Neural crest cell (in vitro differentiated cells): ENCODE measurements around the gene DCANP1. TPM values are rescaled to one million over a fixed set of nuclear protein-coding genes. Genes with fewer than 3 reads are reported as not detected.

Source experiments
- DNase-seq: peaks from one replicate; pipeline ENCODE4 v3.0.0; 2021; ENCODE audit warnings: low read depth, mixed read lengths, low spot score
- H3K27ac Mint-ChIP-seq: one replicate; pipeline ENCODE4 v1.8.0; 2021; ENCODE audit warnings: mild to moderate bottlenecking, mixed read lengths; ENCODE audit not compliant: unreplicated experiment
- H3K27me3 Mint-ChIP-seq: 2 replicates; pipeline ENCODE4 v1.8.0; 2021; ENCODE audit warnings: low read depth, mild to moderate bottlenecking, mixed read lengths
- H3K36me3 Mint-ChIP-seq: 2 replicates; pipeline ENCODE4 v1.8.0; 2021; ENCODE audit warnings: low read depth, mild to moderate bottlenecking, mixed read lengths
- H3K4me1 Mint-ChIP-seq: 2 replicates; pipeline ENCODE4 v1.8.0; 2021; ENCODE audit warnings: mixed read lengths
- H3K4me3 Mint-ChIP-seq: one replicate; pipeline ENCODE4 v1.8.0; 2021; ENCODE audit warnings: mild to moderate bottlenecking, mixed read lengths
- H3K9me3 Mint-ChIP-seq: 2 replicates; pipeline ENCODE4 v1.8.0; 2021; ENCODE audit warnings: mixed read lengths
- CTCF ChIP-seq: fragments of 200-600 bp; sonication (generic); conservative IDR thresholded peaks from 2 replicates; pipeline ENCODE4 v1.5.0; 2021; ENCODE audit warnings: antibody characterized with exemption, mild to moderate bottlenecking
- total RNA-seq: library from RNA; stranded (reverse); gene quantifications from 2 replicates; pipeline ENCODE4 v1.2.1, GENCODE V29; 2021

The DCANP1 gene
- total RNA-seq, 1 donor from 2014 or later = not detected

DNA sequence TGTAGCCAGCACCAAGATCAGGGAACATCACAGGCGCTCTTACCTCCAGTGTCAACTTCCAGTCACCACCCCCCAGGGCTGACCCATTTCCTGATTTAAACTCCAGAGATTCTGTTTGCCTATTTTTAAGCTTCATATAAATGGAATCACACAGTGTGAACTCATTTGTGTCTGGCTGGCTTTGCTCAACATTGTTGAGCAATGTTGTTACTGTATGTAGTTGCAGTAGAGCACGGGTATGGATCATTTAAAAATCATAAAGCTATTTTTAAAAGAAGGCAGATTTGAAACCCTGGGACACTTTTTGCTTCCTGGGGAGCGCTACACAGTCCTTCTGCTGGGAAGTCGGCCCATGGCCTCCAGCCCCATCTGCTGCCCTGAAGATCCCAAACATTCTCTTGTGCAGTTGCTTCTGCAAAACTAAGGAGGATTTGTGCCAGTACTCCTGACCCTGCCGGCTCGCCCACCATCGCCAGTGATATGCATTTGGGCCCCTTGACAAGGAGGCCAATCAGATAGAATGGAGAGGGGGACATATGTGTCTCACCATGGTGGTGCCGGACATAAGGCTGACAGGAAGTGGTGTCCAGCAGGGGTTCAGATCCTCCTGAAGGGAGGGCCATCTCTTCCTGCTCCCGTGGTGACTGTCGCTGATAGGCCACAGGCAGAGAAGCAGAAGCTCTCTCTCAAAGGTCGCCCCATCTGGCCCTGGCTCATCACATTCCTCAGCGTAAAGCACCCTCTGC, 13.3 kb downstream of the DCANP1 start:
- no peaks in the 10 kb centered on the region for H3K36me3 Mint-ChIP-seq
- H3K27me3 Mint-ChIP-seq = no peaks in the 10 kb centered on the region
- TF ChIP-seq CTCF = no peak
- peaks cover 9% of the 10 kb centered on the region for H3K4me1 Mint-ChIP-seq
- no peak overlapping the region for H3K4me3 Mint-ChIP-seq
- H3K27ac Mint-ChIP-seq = peak overlapping the region; percentile 29
- no peaks in the 10 kb centered on the region for H3K9me3 Mint-ChIP-seq
- DNase-seq = no peak

- no peak overlapping the region for H3K4me3 Mint-ChIP-seq
- H3K27me3 Mint-ChIP-seq = no peaks in the 10 kb centered on the region
- no peak overlapping the region for H3K27ac Mint-ChIP-seq
- peaks cover 9% of the 10 kb centered on the region for H3K4me1 Mint-ChIP-seq
- peaks cover 3% of the 10 kb centered on the region for H3K9me3 Mint-ChIP-seq
- DNase-seq = no peak
- H3K36me3 Mint-ChIP-seq = no peaks in the 10 kb centered on the region
- TF ChIP-seq CTCF = no peak
Observed at GRCh38 chr5:135432113-135432512, 15.0 kb downstream of the DCANP1 start.

DNA sequence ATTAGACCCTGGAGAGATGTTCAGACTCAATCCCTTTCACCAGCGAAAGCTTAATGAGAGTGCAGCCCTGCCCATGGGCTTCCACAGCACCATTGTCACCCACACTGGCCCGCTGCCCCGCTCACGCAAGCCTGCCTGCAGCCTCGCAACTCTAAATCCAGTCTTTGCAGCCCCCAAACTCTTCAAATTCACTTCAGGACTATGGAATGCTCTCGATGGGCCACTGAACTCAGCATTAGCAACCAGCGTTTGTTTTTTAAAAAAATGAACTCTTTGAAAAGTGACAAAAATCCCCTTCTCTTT, 17.1 kb downstream of the DCANP1 start:
- peaks cover 3% of the 10 kb centered on the region for H3K27me3 Mint-ChIP-seq
- peaks cover 3% of the 10 kb centered on the region for H3K9me3 Mint-ChIP-seq
- peaks cover 9% of the 10 kb centered on the region for H3K4me1 Mint-ChIP-seq
- H3K4me3 Mint-ChIP-seq = no peak overlapping the region
- no peaks in the 10 kb centered on the region for H3K36me3 Mint-ChIP-seq
- no peak for TF ChIP-seq CTCF
- H3K27ac Mint-ChIP-seq = no peak overlapping the region
- DNase-seq = no peak

GRCh38 chr5:135429301-135430134, 17.6 kb downstream of the DCANP1 start:
- H3K4me1 Mint-ChIP-seq = peaks cover 9% of the 10 kb centered on the region
- DNase-seq = no peak
- H3K27ac Mint-ChIP-seq = no peak overlapping the region
- TF ChIP-seq CTCF = no peak
- H3K4me3 Mint-ChIP-seq = no peak overlapping the region
- H3K9me3 Mint-ChIP-seq = peaks cover 3% of the 10 kb centered on the region
- no peaks in the 10 kb centered on the region for H3K36me3 Mint-ChIP-seq
- peaks cover 6% of the 10 kb centered on the region for H3K27me3 Mint-ChIP-seq

GRCh38 chr5:135428586-135428985, 18.6 kb downstream of the DCANP1 start:
- TF ChIP-seq CTCF = no peak
- no peak overlapping the region for H3K27ac Mint-ChIP-seq
- no peak overlapping the region for H3K4me3 Mint-ChIP-seq
- peaks cover 9% of the 10 kb centered on the region for H3K4me1 Mint-ChIP-seq
- peaks cover 7% of the 10 kb centered on the region for H3K27me3 Mint-ChIP-seq
- peaks cover 3% of the 10 kb centered on the region for H3K9me3 Mint-ChIP-seq
- no peak for DNase-seq
- H3K36me3 Mint-ChIP-seq = no peaks in the 10 kb centered on the region
